Gastrocnemius medialis (tissue), 4 donors: ENCODE results near the gene MCAM. TPM values are rescaled to one million over a fixed set of nuclear protein-coding genes. Genes with fewer than 3 reads are reported as not detected.

Experiments
- ATAC-seq, 2 donors: fragments of 150-250 bp; one replicate each; pipeline ENCODE4 v1.9.1; 2016
- DNase-seq, 2 donors: peaks; one replicate each; pipeline ENCODE4 v3.0.0-alpha.2; 2019
- H3K27ac ChIP-seq, 4 donors: fragments of 200-600 bp; sonication (generic); 1 replicate in 1 of 4; 2 replicates in 3 of 4; pipeline ENCODE4 v1.5.1; 2016 to 2018; ENCODE audit warnings: mild to moderate bottlenecking in 2 of 4, moderate library complexity in 1 of 4
- H3K27me3 ChIP-seq, 3 donors: fragments of 200-600 bp; sonication (generic) in 2 of 3; 1 replicate in 1 of 3; 2 replicates in 2 of 3; pipeline versions ENCODE4 v1.5.1 to v1.6.0; 2016 to 2019; ENCODE audit warnings: mild to moderate bottlenecking in 1 of 3, moderate library complexity in 1 of 3
- H3K36me3 ChIP-seq, 2 donors: fragments of 200-600 bp; sonication (generic) in 1 of 2; one replicate each; pipeline ENCODE4 v1.5.1; 2017 to 2018
- H3K4me1 ChIP-seq, 2 donors: fragments of 200-600 bp; sonication (generic) in 1 of 2; one replicate each; pipeline ENCODE4 v1.5.1; 2016 to 2017; ENCODE audit warnings: mild to moderate bottlenecking in 2 of 2
- H3K4me3 ChIP-seq, 4 donors: fragments of 200-600 bp; sonication (generic) in 3 of 4; 1 replicate in 1 of 4; 2 replicates in 3 of 4; pipeline ENCODE4 v1.5.1; 2016 to 2019; ENCODE audit warnings: mild to moderate bottlenecking in 2 of 4
- H3K9me3 ChIP-seq, 3 donors: fragments of 200-600 bp; sonication (generic) in 2 of 3; 1 replicate in 1 of 3; 2 replicates in 2 of 3; pipeline ENCODE4 v1.5.1; 2016 to 2019
- POLR2A ChIP-seq, 2 donors: fragments of 450-650 bp; IDR thresholded peaks; one replicate each; pipeline ENCODE4 v1.6.1; 2017; ENCODE audit warnings: antibody characterized with exemption in 2 of 2, mild to moderate bottlenecking in 2 of 2, moderate library complexity in 2 of 2
- in situ Hi-C, 4 donors: fragments of 200-750 bp; cut with MboI; loops; one replicate each; pipeline versions ENCODE4 v1.15.0 to v1.8.0; 2017; ENCODE audit warnings: low sequenced_read_pairs in 4 of 4
- intact Hi-C: fragments of 100-400 bp; cut with DNase I; formaldehyde crosslinking; loops from one replicate; pipeline ENCODE4 v1.15.1; 2023; ENCODE audit warnings: low total_unique reads
- total RNA-seq, 4 donors: library from RNA; depleted of rRNA; stranded (reverse); fragments of >200 nt; gene quantifications; one replicate each; pipeline versions ENCODE4 v1.1.0 to v1.2.3, GENCODE V29; 2016
- TF ChIP-seq, protein P1 (sequence below), 5 experiments: fragments of 450-650 bp in 3 of 5; fragments of 200-600 bp in 2 of 5; sonication (generic) in 2 of 5; IDR thresholded peaks in 4 of 5; conservative IDR thresholded peaks in 1 of 5; 1 replicate in 4 of 5; 2 replicates in 1 of 5; pipeline ENCODE4 v1.5.1; 2016 to 2019; ENCODE audit warnings: antibody characterized with exemption in 5 of 5, mild to moderate bottlenecking in 3 of 5, moderate library complexity in 3 of 5

MCAM gene
- total RNA-seq, 4 donors from 2014 or later = 22.6 to 193 (median 123) TPM

DNA sequence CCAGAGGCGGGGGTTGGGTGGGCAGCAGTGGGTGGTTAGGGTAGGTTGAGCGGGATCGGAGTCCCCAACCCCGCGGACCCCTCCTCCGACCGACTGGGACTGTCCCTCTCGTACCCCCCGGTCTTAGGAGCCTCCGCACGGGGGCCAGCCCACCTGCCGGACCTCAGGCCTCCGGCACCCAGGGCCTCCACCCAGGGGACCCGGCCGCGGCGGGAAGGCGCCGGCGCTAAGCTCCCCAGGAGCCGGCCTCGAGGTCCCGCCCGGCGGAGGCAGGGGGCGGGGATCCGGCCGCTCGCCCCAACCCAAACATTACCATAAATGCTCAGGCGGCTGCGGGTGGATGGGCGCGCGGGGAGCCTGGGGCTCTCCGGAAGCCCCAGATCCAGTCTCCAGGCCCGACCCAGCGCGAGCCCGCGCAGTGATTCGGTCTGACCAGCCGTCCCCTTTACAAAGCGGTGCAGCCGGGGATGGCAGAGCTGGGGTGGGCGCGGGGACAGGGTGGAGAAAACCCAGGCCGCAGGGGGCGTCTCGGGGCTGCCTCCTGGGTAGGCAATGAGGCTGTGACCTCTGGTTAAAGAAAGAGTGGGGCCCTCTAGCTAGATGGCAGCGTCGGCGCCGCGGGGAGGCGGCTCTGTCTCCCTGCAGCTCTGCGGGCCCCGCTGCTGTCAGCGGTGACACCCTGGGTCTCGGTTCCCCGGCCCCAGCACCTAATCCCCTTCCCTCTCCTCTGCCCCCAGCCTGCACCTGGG is 4.0 kb upstream of the MCAM start:
- TF ChIP-seq, protein P1, sequence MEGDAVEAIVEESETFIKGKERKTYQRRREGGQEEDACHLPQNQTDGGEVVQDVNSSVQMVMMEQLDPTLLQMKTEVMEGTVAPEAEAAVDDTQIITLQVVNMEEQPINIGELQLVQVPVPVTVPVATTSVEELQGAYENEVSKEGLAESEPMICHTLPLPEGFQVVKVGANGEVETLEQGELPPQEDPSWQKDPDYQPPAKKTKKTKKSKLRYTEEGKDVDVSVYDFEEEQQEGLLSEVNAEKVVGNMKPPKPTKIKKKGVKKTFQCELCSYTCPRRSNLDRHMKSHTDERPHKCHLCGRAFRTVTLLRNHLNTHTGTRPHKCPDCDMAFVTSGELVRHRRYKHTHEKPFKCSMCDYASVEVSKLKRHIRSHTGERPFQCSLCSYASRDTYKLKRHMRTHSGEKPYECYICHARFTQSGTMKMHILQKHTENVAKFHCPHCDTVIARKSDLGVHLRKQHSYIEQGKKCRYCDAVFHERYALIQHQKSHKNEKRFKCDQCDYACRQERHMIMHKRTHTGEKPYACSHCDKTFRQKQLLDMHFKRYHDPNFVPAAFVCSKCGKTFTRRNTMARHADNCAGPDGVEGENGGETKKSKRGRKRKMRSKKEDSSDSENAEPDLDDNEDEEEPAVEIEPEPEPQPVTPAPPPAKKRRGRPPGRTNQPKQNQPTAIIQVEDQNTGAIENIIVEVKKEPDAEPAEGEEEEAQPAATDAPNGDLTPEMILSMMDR (IDR thresholded peaks at IDR 0.05 in 4 of 5, conservative IDR thresholded peaks at IDR 0.05 in 1 of 5) = no peak
- peak; percentile 50 to 60 for TF ChIP-seq POLR2A (IDR thresholded peaks at IDR 0.05)
- Histone ChIP-seq H3K9me3 (no peaks in the 10 kb centered on the region), H3K4me3 (peak overlapping the region; percentile 37 to 62 (median 53)), H3K36me3 (no peaks in the 10 kb centered on the region), H3K27me3 (peaks cover 0 to 10% (median 3%) of the 10 kb centered on the region in 3 donors), H3K27ac (peak overlapping the region; percentile 68 to 85 (median 85)), H3K4me1 (peaks cover 29 to 39% of the 10 kb centered on the region in 2 donors)
- intact Hi-C loops (no loop called here), in situ Hi-C loops (loop anchor here in 2 of 4 donors (10.0 kb wide), 2 partner anchors 116 to 126 kb away; partner anchors contain the start of gene CBL (in 1 of the 2))
- DNase-seq = no peak
- peak; percentile 15 to 17 for ATAC-seq

DNA sequence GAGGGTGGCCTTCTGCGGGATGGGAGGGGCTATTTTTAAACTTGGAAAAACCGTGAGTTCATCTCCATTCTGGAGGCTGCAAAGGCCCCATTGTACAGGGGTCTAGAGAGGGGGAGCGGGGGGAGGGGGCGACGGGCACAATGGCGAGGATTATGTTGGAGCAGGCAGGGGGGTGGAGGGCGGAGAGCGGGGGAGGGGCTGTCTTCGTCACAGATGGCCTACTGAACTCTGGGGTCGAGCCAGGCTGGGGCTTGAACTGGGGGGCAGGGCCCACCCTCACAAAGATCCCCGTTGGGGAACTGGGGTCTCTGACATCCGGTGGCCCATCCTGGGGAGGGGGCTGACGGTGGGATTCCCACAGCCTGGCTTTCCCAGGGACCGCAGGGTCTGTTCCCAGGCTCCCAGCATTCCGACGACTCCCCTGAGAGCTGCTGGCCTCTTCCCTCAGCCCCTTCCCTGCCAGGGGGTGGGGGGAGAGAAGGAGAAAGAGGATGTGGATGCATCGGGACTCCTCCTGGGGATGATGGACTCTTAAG is 3.4 kb upstream of the MCAM start:
- peak overlapping the region; percentile 37 to 62 (median 53) for H3K4me3 ChIP-seq
- no peaks in the 10 kb centered on the region for H3K36me3 ChIP-seq
- DNase-seq (no peak), ATAC-seq (no peak)
- H3K9me3 ChIP-seq = no peaks in the 10 kb centered on the region
- TF ChIP-seq POLR2A (IDR thresholded peaks at IDR 0.05) = no peak
- TF ChIP-seq, protein P1 (IDR thresholded peaks at IDR 0.05 in 4 of 5, conservative IDR thresholded peaks at IDR 0.05 in 1 of 5) = no peak
- H3K27ac ChIP-seq = peak overlapping the region; percentile 68 to 85 (median 85)
- peaks cover 35 to 43% of the 10 kb centered on the region in 2 donors for H3K4me1 ChIP-seq
- intact Hi-C loops (no loop called here), in situ Hi-C loops (loop anchor here in 2 of 4 donors (10.0 kb wide), 2 partner anchors 116 to 126 kb away; partner anchors contain the start of gene CBL (in 1 of the 2))
- peaks cover 0 to 10% (median 3%) of the 10 kb centered on the region in 3 donors for H3K27me3 ChIP-seq

DNA sequence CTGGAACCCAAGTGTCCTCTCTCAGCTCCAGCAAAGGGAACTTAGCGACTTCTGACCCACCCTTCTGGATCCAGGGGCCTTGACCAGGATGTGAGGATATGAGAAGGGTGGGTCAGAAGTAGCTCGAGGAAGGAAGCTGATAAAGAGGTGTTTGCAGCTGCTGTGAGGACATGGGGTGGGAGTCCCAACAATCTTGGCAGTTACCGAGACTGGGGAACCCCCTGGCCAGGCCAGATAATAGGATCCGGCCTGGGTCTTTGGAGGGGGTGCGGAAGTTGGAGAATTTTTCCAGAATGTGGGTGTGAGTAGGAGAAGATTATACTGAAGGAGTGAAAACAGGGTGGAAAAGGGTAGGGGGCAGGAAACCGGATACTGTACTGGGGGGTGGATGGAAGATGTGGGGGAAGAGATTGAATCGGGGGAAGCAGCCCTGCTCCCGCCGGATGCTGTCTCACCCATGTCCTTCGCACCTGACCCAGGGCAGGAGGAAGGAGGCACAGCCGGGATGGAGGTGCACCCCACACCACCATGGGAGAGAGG is 2.8 kb upstream of the MCAM start:
- H3K27ac ChIP-seq = peak overlapping the region; percentile 68 to 85 (median 85)
- no peak for TF ChIP-seq POLR2A (IDR thresholded peaks at IDR 0.05)
- TF ChIP-seq, protein P1 (IDR thresholded peaks at IDR 0.05 in 4 of 5, conservative IDR thresholded peaks at IDR 0.05 in 1 of 5) = no peak
- no peaks in the 10 kb centered on the region for H3K9me3 ChIP-seq
- H3K36me3 ChIP-seq = no peaks in the 10 kb centered on the region
- in situ Hi-C loops (loop anchor here in 2 of 4 donors (10.0 kb wide), 2 partner anchors 115 to 125 kb away; partner anchors contain the start of gene CBL (in 1 of the 2)), intact Hi-C loops (loop anchor here (5.0 kb wide), 1 partner anchor 172 kb away; the partner anchor contains the start of gene ABCG4)
- DNase-seq (no peak), ATAC-seq (no peak)
- peaks cover 0 to 10% (median 3%) of the 10 kb centered on the region in 3 donors for H3K27me3 ChIP-seq
- peaks cover 38 to 43% of the 10 kb centered on the region in 2 donors for H3K4me1 ChIP-seq
- peak overlapping the region; percentile 37 to 62 (median 53) for H3K4me3 ChIP-seq

DNA sequence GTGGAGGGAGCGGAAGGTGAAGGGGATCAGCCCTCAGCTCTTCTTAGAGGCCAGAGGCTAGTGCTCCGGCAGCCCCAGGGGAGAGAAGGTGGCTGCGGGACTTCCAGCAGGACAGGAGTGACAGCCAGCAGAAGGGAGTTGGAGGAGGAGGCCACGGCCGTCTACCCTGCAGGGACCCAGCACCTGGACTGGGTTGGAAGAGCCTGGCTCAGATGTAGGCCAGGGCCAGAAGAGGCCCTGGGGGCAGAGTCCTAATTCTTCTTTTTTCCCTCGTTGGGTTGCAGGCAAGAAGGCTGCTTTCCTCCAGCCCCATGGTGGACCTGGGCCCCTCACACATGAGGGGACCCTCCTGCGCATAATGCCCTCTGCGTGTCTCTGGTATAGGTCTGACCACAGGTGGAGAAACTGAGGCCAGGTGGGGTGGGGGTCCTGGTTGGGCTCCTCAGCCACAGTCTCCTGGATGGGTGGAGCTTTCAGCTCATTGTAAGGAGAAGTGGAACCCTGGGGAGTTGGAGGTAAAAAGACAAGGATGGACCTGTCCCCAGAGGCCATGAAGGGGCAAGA is 2.3 kb upstream of the MCAM start:
- H3K27ac ChIP-seq = peak overlapping the region; percentile 68 to 85 (median 85)
- H3K36me3 ChIP-seq = no peaks in the 10 kb centered on the region
- H3K9me3 ChIP-seq = no peaks in the 10 kb centered on the region
- intact Hi-C loops (loop anchor here (5.0 kb wide), 1 partner anchor 172 kb away; the partner anchor contains the start of gene ABCG4), in situ Hi-C loops (no loop called here)
- ATAC-seq (no peak), DNase-seq (no peak)
- TF ChIP-seq POLR2A (IDR thresholded peaks at IDR 0.05) = no peak
- TF ChIP-seq, protein P1 (IDR thresholded peaks at IDR 0.05 in 4 of 5, conservative IDR thresholded peaks at IDR 0.05 in 1 of 5) = no peak
- H3K4me1 ChIP-seq = peaks cover 38 to 43% of the 10 kb centered on the region in 2 donors
- H3K4me3 ChIP-seq = peak overlapping the region in 2 of 4 donors; percentile 11 to 41
- peaks cover 0 to 10% (median 3%) of the 10 kb centered on the region in 3 donors for H3K27me3 ChIP-seq
